Retinal pigment epithelial cell (primary cell): ENCODE results near the gene CD22.

Source experiments
- DNase-seq: peaks from one replicate; pipeline ENCODE4 v3.0.0-alpha.2; 2010; ENCODE audit warnings: low read depth
- H3K4me3 ChIP-seq: 2 replicates; pipeline ENCODE4 v1.5.1; 2011; ENCODE audit warnings: mild to moderate bottlenecking, low read length, control low read depth, moderate library complexity
- CTCF ChIP-seq: conservative IDR thresholded peaks from 2 replicates; pipeline ENCODE4 v1.5.1; 2011; ENCODE audit warnings: low read depth, low read length, control low read depth, inconsistent platforms

The CD22 gene

DNA sequence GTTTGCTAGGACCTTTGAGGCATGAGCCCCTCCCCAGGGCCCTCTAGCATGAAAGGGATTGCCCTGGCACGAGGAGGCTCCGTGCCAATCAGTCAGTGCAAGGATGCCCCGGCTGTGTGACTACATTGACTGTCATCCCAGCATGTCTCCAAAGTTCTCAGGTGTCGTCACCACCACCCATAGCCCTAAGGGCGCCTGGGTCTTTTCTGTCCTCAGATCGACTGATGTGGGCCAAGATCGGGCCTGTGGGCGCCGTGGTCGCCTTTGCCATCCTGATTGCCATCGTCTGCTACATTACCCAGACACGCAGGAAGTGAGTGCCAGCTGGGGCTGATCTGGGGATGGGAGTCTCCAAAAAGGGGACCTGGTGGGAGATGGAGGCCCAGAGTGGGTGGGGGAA is 18.7 kb upstream of the CD22 start:
- TF ChIP-seq CTCF = no peak
- DNase-seq = no peak

GRCh38 chr19:35310811-35311465 is 18.0 kb upstream of the CD22 start:
- DNase-seq = no peak
- no peak for TF ChIP-seq CTCF

More for the DNA sequence above, 18.7 kb upstream of the CD22 start:
- no peak overlapping the region for H3K4me3 ChIP-seq

DNA sequence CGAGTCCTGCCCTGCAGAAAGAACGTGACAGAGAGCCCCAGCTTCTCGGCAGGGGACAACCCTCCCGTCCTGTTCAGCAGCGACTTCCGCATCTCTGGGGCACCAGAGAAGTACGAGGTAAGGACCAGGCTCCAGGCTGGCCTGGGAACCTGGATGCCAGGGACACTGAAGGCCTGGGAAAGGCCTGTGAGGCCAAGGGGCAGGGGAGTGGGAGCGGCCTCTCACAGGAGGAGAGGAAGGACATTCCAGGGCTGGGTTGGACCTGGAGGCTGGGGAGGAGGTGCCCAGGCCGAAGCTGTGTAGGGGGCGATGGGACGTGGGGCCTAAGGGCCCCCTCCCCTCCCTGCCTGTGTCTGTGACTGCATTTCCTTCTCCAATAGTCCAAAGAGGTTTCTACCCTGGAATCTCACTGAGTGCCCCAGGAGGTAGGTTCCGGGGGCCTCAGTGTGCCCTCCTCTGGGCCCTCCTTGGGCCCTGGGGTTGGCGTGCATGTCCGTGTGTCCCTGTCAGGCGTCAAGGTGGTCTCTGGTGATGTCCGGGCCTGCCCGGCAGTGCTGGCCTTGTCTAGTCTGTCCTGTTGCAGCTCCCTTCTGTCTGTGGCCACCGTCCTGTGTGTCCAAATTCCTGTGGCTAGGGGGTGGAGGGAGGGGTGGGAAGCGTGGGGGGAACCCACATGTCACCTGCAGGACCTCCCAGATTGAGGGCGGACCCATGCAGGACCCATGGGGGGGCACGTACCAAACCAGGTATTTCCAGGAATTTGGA is 16.9 kb upstream of the CD22 start:
- no peak for DNase-seq
- TF ChIP-seq CTCF = no peak
- H3K4me3 ChIP-seq = no peak overlapping the region

More at GRCh38 chr19:35310811-35311465, 18.0 kb upstream of the CD22 start:
- H3K4me3 ChIP-seq = no peak overlapping the region

DNA sequence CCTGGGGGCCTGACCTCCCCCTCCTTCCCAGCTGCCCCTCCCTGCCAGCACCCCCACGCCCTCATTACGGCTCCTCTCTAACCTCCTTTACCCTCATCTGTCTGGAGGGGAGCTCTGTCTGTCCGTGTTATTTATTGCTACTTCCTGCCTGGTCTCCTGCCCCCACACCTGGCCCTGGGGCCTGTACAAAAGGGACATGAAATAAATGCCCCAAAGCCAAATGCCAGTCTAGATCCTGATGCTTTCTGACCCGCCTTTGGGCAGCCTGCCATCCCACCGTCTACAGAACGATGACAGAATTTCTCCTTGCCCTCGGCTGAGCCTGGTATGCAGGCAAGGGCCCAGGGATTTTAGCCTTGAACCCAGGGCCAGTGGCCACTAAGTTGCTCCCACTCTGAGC is 15.4 kb upstream of the CD22 start:
- no peak overlapping the region for H3K4me3 ChIP-seq
- TF ChIP-seq CTCF = no peak
- DNase-seq = no peak

DNA sequence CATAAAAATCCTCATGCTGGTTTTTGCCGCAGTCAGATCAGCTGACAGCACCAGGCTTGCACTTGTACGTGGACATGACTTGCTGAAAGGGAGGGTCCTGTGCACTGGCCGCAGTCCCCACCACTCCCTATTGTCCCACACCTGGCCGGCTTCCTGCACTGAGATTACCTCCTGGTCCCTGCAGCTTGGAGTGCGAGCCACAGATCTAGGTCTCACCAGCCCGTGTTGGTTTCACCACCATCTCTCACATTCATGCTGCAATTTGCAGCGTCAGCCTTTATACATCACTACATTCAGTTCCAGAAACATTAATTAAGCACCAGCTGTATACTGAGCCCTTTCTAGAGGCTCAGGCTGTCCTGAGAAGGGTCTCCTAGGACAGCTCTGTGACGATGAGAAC is 15.0 kb upstream of the CD22 start:
- TF ChIP-seq CTCF = no peak
- H3K4me3 ChIP-seq = no peak overlapping the region
- no peak for DNase-seq

DNA sequence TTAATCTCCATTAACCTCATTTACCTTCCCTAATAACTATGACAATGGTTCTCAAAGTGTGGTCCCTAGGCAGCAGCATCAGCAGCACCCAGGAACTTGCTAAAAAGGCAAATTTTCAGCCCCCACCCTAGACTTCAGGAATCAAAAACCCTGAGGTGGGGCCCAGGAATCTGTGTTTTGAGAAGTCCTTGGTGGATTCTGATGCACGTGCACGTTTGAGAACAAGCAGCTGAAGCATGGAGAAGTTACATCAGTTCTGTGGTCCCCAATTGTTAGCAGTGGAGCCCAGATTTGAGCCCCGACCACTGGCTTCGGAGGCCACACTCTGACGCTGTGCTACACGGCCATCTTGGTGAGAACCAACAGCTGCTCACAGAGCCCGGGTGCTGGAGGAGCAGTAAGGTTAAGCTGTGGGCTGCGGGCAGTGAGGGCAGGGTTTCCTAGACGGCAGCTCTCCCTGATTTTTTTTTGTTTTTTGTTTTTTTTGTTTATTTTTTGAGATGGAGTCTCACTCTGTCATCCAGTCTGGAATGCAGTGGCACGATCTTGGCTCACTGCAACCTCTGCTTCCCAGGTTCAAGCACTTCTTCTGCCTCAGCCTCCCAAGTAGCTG is 14.0 kb upstream of the CD22 start:
- H3K4me3 ChIP-seq = no peak overlapping the region
- TF ChIP-seq CTCF = no peak
- DNase-seq = no peak

DNA sequence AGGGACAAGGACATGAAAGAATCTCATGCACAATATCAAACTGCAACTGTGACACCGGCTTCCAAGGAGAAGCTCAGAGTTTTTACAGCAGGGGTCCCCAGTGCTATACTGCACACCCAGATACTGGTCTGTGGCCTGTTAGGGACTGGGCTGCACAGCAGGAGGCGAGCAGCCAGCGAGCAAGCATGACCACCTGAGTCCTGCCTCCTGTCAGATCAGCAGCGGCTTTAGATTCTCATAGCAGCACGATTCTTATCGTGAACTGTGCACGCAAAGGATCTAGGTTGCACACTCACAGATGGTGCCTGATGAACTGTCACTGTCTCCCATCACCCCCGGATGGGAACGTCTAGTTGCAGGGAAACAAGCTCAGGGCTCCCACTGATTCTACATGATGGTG is 13.1 kb upstream of the CD22 start:
- no peak for DNase-seq
- H3K4me3 ChIP-seq = no peak overlapping the region
- TF ChIP-seq CTCF = no peak
